Activated CD4-positive, alpha-beta T cell treated with anti-CD3 and anti-CD28 coated beads, Interleukin-2, amount 50 U/mL, for 1 hour (primary cell): ENCODE results near the gene TUBB1.

Source experiments
- DNase-seq: peaks from one replicate; pipeline ENCODE4 v3.0.0-alpha.2; 2020

Gene TUBB1

DNA sequence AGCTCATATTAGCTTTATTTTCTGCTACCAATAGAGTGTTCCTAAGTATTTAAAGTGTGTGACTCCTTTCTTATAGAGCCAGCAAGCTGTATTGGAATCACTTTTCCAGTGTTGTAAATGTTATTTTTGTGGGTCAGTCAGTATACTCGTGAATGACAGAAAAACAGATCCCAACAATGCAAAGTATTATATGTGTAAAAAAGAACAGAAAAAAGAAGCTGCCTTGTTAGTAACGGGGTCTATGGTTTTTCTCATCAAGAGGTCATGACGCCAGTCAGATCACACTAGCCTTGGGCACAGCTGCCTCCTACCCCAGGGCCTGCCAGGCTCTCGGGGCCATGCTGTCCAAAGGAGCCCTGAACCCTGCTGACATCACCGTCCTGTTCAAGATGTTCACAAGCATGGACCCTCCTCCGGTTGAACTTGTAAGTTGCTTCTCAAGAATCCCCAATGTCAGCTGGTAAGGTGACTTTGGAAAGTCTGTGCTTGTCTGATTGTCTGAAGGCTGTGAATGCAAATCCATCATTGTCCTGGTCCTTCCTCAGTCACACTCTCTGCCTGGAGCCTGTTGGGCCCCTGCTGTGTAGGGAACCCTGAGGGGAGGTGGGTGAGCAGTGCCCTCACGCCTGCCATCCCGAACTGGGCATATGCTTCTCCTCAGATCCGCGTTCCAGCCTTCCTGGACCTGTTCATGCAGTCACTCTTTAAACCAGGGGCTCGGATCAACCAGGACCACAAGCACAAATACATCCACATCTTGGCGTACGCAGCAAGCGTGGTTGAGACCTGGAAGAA, 28.4 kb upstream of the TUBB1 start:
- DNase-seq = no peak

DNA sequence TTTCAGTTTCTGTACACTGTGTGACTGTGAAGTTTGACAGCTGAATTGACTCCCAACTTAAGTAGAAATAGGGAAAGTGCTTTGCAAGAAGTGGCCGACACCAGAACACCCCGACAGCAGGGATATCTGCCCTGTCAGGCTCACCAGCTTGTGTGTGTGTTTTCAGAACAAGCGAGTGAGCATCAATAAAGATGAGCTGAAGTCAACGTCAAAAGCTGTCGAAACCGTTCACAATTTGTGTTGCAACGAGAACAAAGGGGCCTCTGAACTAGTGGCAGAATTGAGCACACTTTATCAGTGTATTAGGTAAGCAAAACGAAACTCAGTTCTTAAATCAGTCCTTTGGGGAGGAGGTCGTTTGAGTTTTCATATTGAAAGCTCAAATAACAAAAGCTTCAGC, 27.5 kb upstream of the TUBB1 start:
- DNase-seq = no peak

DNA sequence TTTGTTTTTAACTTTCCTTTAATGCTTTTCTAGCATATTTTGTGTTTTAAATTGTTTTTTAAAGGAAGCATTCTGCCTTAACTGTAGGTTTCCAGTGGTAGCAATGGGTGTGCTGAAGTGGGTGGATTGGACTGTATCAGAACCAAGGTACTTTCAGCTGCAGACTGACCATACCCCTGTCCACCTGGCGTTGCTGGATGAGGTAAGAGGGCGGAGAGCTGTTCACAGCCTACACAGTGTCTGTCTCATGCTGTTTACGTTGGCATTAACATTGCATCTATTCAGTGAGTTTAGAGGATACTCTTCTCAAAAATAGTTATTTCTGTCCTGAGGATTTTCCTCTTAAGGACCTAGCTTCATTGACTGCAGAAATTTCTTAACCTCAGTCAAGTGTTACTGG, 26.3 kb upstream of the TUBB1 start:
- no peak for DNase-seq

DNA sequence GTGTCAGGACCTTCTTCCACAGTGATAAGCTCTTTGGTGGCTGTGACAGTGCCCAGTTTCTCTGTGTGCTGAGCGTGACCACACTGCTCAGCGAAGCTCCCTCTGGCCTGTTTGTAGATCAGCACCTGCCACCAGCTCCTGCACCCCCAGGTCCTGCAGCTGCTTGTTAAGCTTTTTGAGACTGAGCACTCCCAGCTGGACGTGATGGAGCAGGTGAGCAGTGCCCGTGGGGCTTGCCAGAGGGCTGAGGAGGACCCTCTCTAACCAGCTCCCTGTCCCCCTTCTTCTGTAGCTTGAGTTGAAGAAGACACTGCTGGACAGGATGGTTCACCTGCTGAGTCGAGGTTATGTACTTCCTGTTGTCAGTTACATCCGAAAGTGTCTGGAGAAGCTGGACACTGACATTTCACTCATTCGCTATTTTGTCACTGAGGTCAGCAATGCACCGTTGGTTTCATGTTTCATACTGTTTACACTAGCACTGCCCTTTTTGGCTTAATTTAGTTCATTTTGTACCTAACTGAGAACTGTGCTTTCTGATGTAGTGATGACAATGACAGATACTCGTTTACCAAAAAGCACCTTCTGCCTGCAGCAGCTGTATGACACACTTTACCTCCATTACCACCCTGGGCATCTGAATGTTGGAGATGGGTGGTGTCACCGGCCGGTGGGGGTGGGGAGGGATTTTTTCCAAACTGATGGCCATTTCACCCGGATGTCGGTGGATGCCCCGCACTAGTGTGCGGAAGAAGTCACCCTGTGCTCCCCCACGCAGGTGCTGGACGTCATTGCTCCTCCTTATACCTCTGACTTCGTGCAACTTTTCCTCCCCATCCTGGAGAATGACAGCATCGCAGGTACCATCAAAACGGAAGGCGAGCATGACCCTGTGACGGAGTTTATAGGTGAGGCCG, 25.6 kb upstream of the TUBB1 start:
- no peak for DNase-seq

DNA sequence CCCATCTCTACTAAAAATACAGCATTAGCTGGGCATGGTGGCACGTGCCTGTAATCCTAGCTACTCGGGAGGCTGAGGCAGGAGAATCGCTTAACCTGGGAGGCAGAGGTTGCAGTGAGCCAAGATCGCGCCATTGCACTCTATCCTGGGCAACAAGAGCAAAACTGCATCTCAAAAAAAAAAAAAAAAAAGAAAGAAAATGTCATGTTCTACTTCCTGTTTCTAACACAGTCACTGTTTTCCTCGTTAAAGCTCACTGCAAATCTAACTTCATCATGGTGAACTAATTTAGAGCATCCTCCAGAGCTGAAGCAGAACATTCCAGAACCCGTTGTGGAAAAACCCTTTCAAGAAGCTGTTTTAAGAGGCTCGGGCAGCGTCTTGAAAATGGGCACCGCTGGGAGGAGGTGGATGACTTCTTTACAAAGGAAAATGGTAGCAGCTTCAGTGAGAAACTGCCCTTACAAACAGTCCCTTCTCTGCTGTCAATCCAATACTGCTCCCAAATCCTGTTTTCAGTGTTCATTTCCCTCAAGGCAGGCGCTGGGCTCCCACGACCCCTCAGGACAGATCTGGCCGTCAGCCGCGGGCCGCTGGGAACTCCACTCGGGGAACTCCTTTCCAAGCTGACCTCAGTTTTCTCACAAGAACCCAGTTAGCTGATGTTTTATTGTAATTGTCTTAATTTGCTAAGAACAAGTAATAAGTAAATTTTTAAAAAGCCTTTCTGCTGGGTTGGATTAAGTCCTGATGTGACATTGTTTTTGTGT, 24.7 kb upstream of the TUBB1 start:
- no peak for DNase-seq

DNA sequence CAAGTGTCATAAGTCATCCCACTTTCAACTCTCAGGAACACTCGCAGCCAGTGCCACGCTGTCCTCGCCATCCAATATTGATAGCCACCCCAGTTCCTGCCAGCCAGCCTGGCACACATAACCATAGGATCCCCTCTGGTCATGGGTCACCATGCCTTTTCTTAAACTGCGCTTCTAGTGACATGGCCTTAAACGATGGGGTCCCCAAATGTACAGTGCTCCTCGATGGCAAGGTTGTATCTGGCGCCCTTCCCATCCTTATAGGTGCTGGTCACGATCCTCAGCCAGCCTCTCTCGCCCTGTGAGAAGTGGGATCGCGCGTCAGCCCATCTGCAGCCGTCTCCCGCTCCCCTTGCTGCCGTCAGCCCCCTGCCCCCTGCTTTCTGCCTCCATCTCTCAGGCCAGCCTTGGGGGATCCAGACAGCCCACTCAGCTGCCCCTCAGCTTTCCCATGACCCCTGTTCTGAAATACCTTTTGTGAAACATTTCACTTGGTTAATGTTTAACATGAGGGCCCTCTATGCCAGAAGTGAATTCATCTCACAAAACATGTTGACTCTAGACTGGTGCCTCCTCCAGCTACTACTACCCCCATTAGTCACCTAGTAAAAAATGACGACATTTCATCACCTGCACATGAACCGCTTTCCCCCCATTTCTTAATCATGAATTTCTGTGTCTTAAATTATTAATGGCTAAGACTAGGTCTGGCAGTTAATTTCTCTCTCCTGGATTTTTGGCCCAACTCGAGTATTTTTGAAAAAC, 23.6 kb upstream of the TUBB1 start:
- no peak for DNase-seq

DNA sequence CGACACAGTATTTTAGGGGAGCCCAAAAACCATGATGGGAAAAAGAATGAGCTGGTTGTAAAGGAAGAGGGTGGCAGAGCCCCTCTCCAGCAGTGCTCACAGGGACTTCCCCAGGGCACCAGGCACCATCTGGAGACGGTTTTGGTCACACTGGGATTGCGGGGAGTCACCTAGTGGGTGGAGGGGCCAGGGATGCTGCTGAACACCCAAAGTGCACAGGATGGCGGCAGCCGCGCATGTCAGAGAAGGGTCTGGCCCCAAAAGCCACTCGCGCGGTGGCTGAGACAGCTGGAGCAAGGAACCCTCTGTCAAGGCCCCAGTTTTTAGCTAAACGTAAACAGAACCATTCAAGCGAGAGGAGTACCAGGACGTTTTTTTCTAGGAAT, 23.0 kb upstream of the TUBB1 start:
- DNase-seq = no peak

DNA sequence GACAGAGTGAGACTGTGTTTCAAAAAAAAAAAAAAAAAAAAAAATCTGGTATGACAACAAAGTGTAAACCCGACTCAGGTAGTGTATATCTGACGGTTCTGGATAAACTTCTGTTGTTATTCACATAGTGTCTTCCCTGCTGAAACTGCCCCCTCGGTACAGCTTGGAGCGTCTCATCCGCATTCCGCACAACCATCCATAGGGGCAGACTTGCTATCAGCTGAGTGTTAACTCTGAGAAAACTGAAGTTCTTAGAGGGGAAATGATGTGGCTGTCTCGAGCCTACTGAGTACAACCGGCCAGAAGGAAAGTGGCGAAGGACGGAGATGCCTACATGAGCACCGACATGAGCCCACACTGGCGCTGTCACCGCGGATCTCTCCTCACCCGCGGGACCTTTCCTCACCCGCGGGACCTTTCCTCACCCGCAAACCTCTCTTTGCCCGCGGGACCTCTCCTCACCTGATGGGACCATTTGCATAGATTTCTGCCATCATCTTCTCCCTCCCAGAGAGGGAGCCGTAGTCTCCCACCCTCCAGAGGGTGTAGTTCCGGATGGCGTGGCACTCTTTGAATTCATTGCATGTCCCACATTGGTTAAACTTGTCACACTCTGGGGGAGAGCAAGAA, 22.0 kb upstream of the TUBB1 start:
- DNase-seq = no peak

DNA sequence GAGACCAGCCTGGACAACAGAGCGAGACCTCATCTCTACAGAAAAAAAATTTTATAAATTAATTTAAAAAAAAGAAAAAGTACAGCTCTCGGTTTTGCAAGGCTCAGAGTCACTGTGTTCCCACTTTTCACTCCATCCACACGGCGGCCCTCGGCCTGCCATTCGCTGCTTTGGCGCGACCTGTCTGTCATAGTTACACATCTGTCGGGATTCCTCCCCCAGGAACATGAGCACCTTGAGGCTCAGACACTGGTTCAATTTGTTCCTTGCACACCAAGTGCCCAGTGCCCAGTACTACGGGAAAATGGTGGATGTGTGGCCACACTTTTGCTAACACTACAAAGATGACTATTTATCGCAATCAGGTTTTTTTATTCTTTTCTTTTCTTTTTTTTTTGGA, 20.6 kb upstream of the TUBB1 start:
- DNase-seq = no peak

DNA sequence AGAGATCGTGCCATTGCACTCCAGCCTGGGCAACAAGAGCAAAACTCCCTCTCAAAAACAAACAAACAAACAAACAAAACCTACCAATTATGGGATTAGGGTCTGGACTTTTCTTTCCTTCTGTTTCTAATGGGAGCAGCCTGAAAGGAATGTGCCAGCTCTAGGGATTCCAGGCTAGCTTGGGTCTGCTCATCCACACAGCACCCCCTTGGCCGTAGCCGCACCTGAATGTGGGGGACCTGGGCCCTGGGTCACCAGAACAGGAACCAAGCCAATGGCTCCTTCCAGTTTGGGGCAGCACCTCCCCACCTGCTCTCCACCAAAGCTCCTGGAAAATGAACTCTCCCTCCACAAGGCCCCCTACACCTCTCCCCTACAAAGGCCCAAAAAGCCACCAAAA, 18.9 kb upstream of the TUBB1 start:
- no peak for DNase-seq

DNA sequence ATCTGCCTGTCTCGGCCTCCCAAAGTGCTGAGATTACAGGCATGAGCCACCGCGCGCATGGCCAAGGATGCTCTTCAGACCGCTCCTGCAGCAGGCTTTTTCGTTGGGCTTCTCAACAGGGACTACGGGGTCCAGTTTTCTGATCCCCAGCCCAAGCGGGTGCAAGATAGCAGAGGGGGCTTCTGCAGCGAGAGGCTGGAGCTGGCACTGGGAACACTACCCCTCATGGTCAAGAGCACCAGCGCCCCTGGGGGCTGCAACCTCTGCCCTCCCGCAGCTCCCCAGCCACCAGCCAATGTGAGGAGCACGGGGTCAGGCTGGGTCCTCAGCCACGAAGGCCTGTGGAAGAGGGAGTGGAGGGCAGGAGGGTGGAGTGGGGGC, 18.2 kb upstream of the TUBB1 start:
- DNase-seq = no peak

DNA sequence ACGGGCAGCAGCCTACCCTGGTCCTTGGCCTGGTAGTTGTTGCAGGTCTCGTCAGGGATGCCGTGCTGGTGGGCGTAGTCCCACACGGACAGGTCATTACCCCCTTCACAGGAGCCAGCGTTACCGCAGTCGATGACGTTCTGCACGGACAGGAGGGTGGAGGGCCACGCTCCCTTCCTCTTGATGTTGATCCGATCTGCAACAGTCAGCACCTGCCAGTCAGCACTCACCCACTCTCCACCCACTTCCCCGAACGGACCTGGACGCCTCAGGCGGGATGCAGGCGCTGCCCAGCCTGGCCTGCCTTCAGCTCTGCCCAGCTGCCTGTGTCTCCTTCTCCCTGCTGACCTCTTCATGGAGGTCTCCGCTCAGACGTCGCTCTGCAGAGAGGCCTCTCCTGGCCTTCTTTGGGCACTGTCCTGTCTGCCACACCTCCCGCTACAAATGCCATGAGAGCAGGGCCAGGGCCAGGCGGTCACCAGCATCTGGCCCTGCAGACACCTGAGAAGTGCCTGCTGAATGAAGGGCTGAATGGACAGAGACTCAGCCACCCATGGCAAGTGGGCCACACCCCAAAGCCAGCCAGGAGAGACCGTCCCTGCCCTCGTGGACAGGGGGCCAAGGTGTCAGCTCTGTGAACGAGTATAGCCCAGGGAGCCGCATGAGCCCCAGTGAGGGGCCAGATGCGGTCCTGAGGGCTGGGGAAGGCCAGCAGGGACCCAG, 17.6 kb upstream of the TUBB1 start:
- no peak for DNase-seq

DNA sequence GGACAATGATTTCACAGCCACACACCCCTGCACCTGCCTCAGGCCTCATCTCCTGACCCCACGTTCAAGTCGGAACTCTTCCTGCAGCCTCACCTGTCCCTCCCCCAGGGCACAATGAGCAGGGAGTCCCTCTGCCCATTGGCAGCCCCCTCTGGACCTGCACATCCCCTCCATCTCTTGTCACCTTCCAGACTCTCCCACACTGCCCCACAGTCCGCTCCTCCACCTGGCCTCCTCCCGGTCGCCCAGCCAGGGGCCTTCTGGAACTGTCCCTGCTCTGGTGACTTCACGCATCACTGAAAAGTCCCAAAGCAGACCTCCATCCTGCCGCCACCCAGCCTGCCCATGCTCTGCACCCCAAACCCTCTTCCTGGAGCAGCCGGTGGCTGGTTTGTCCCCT, 16.8 kb upstream of the TUBB1 start:
- DNase-seq = no peak

DNA sequence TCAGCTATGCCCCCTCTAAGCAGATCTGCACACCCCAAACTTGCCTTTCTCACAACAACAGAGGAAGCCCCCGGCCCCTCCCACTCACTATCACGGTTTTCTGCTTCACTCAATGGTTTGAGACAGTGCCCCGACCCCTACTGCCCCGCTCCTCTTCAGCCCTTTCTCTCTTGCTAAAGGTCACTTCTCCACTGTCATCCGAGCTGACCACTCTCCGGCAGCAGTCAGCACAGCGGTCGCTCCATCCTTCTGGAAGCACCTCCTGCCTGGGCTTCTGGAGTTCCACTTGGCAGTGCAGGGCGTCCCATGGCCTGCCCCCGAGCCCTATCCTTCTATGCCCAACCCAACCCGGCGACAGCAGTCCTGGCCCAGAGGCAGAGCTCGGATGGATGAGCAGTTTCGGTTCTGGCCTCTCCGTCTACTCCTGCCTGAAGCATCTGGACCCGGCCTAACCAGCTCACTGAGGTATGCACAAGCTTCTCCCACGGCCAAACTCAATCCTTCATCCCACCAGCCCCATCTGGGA, 16.3 kb upstream of the TUBB1 start:
- no peak for DNase-seq

DNA sequence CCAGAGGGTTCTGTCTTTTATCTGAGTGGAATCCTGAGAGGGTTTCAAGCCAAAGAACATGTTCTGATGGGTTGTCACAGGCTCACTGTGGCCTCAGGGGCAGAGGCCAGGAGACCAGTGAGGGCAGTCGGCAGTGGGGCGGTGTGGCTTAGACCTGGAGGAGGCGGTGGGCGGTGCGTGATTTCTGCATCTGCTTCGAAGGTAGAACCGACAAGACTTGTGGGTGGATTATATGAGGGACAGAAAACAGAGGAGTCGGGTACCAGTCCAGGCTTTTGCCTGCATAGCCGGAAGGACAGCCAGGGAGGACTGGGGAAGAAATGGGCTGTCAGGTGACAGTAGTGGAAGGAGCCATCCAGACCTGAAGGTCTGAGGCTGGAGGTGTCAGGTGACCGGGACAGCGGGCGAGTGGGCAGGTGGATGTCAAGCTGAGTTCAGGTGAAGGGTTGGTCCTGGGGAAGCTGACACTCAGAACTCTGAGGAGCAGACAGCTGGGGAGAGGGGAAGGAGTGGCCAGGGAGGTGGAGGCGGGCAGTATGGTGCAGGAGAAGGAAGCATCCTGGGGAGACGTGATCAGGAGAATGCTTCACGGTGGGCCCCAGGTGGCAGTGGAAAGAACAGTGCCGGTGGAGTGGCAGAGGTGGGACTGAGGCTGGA, 15.3 kb upstream of the TUBB1 start:
- no peak for DNase-seq

DNA sequence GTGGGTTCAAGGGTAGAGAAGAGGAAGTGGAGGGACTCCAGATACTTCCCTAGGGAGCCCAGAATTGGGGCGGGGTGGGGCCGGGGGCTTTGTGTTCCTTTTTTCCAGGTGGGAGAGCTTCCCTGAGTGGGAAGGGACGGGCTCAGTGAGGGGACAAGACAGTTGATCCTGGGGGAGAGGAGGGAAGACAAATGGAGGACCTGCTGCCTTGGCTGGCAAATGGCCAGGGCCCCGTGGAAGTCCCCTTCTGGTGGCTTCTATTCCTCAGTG, 14.8 kb upstream of the TUBB1 start:
- peak; percentile 49 for DNase-seq

DNA sequence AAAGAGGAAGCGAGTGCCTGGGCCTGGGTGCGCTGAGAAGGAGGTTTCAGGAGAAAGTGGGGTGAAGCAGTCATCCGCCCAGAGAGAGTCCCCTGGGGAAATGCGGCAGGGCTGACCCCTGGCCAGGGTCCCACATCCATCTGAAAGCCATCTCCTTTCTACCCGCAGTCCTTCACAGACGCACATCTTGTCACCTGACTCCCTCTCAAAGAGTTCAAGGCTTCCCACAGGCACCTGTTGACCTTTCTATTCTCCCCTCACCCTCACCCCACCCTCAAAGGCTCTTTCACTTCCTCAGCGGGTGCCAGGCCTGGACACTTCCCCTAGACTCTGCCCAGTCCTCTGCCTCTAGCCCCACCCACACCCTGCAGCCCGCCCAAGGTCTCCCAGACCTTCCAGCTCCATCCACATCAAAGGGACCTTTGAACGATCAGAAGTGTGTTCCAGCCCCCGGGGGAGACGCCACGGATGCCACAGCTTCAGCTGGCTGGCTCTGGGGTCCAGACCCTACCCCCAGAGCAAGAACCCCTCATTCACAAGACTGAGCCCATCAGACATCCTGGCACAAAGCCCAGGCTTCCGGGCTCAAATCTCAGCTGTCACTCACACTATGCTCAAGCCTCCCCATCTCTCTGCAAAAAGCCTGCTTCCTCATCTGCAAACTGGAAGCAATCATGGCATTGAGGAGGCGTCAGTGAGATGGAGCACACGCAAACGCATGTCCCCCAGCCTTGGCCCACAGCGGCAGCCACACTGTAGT, 14.3 kb upstream of the TUBB1 start:
- no peak for DNase-seq

DNA sequence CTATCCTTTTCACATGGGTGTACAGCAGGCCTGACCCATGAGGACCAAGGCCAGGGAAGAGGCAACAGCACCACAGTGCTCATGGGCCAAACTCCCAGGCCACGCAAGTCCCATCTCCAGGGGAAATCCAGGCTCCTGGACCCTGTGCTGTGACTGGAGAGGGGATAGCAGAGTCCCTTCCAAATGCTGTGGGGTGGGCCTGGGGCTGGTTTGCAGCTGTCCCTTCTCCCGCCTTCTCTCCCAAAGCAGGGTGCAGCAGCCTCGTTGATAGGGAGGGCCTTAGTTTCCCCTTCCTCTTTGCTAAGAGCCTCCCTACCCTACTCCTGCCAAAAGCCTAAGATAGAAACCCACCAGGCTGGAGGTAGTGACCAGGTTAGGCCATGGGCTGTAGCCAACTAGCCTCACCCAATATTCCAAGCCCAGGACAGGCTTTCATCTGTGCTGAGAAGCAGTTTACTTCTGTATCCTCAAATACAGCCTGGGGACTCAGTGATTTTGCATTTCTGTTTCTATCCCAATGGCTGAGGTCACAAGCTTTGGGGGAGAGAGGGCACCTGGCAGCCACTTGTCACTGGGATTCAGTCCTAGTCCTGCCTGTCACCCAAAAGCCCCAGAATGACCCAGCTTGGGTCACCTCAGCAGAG, 13.6 kb upstream of the TUBB1 start:
- DNase-seq = no peak

DNA sequence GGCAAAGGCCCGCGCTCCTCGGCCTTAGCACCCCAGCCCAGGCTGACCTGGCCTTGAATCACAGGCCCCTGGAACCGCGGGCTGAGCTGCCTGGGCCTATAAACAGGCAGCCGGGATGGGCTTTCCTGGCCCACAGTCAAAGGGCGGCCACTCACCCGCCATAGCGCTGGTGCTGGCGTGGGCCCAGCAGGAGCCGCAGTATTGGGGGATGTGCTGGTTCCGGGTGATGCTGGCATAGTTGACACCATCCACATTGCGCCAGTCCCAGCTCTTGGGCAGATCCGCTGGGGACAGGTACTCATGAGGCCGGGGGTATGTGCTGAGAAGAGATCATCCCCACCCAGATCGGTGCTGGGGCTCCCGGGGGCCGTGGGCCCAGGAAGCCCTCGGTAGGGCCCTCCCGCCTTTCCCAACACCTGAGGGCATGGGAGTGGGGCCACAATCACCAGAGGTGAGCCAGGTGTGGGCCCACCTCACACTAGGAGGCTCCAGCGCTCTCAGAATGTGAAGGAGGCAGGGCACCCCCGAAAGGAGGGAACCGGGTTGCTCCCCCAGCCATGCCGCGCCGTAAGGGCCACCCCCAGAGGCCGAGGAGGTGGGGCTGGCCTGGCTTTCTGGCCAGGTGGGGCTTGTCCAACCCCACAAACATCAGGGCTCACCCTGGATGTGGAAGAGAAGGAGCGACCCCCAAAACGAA, 12.9 kb upstream of the TUBB1 start:
- no peak for DNase-seq
